GM21737 (cell line): Measurements from ENCODE around the gene CETN3.
"Not testable (repeated sequence)": the region's sequence is repeated elsewhere in the genome, so short reads cannot be mapped to it uniquely, and the experiment has no call there.

Source experiments
- ATAC-seq: cut with Tn5 transposase; IDR thresholded peaks from one replicate; pipeline ENCODE4 v1.9.1; 2021; ENCODE audit warnings: mild to moderate bottlenecking, moderate library complexity; ENCODE audit not compliant: unreplicated experiment

CETN3 gene

GRCh38 chr5:90384389-90384788 lies 25.2 kb downstream of the CETN3 start:
- ATAC-seq: no peak

- no peak for ATAC-seq
Observed at GRCh38 chr5:90383903-90384302, 25.7 kb downstream of the CETN3 start.

GRCh38 chr5:90381213-90381929 lies 28.2 kb downstream of the CETN3 start:
- no peak for ATAC-seq

- ATAC-seq: no peak
Observed at GRCh38 chr5:90379652-90380051, 29.9 kb downstream of the CETN3 start.

- ATAC-seq: no peak
Observed at GRCh38 chr5:90378752-90379151, 30.8 kb downstream of the CETN3 start.

GRCh38 chr5:90371269-90371668 lies 38.3 kb downstream of the CETN3 start:
- not testable (repeated sequence) for ATAC-seq

GRCh38 chr5:90368454-90369246 lies 40.9 kb downstream of the CETN3 start:
- peak; percentile 68 for ATAC-seq

- ATAC-seq: no peak
Observed at GRCh38 chr5:90367879-90368278, 41.7 kb downstream of the CETN3 start.

- ATAC-seq: no peak
Observed at GRCh38 chr5:90366948-90367347, 42.6 kb downstream of the CETN3 start.

- no peak for ATAC-seq
Observed at GRCh38 chr5:90365328-90365727, 44.2 kb downstream of the CETN3 start.

GRCh38 chr5:90359073-90359920 lies 50.3 kb downstream of the CETN3 start:
- ATAC-seq: no peak

- ATAC-seq: no peak
Observed at GRCh38 chr5:90356622-90357021, 52.9 kb downstream of the CETN3 start.

- ATAC-seq: no peak
Observed at GRCh38 chr5:90356176-90356575, 53.4 kb downstream of the CETN3 start.

- ATAC-seq: no peak
Observed at GRCh38 chr5:90355635-90356034, 53.9 kb downstream of the CETN3 start.

- peak; percentile 83 for ATAC-seq
Observed at GRCh38 chr5:90353254-90353653, 56.3 kb downstream of the CETN3 start.

- ATAC-seq: no peak
Observed at GRCh38 chr5:90351101-90351500, 58.5 kb downstream of the CETN3 start.

- peak; percentile 59 for ATAC-seq
Observed at GRCh38 chr5:90347462-90347861, 62.1 kb downstream of the CETN3 start.

- no peak for ATAC-seq
Observed at GRCh38 chr5:90345684-90346083, 63.9 kb downstream of the CETN3 start.

- ATAC-seq: no peak
Observed at GRCh38 chr5:90344689-90345088, 64.9 kb downstream of the CETN3 start.

GRCh38 chr5:90343731-90344130 lies 65.8 kb downstream of the CETN3 start:
- not testable (repeated sequence) for ATAC-seq

GRCh38 chr5:90342576-90342975 lies 67.0 kb downstream of the CETN3 start:
- ATAC-seq: no peak
